ENCODE measurements around the gene HCN3. TPM values are rescaled to one million over a fixed set of nuclear protein-coding genes. Genes with fewer than 3 reads are reported as not detected.

HCN3 gene
- total and polyA plus RNA-seq, 2 of the 8 experiments (the other 6 are each of a cell fraction or from before 2014, with no cell fraction given), result 6.4 to 7.3 TPM

GRCh38 chr1:155268630-155269029, 8.6 kb upstream of the HCN3 start:
- no peak overlapping the region for H3K4ac ChIP-seq (replicated peaks; ENCODE audit: insufficient read length, low read depth, low read length)
- DNase-seq (ENCODE audit: low read depth in 1 of 2, low spot score in 2 of 2) (no peak), FAIRE-seq (no peak)
- 0 out of 2 replicates have a peak, but pooled peaks cover 7% of the 10 kb centered on the region for H3K23me2 ChIP-seq (ENCODE audit: low read depth, low read length)
- H2BK5ac ChIP-seq (ENCODE audit: low read depth, low read length), result no peak overlapping the region
- no peak overlapping the region for H3K9ac ChIP-seq (replicated peaks in 1 of 4; ENCODE audit: extremely low read depth in 1 of 4, low read depth in 3 of 4, low read length in 3 of 4)
- H4K8ac ChIP-seq (ENCODE audit: extremely low read depth, insufficient read depth, low read length), result no peak overlapping the region
- no peaks in the 10 kb centered on the region for H3K9me3 ChIP-seq (ENCODE audit: insufficient read depth in 2 of 2, low read depth in 1 of 2, low read length in 1 of 2)
- H3K79me1 ChIP-seq (ENCODE audit: low read depth, low read length), result no peaks in the 10 kb centered on the region; the same call in none of the 2 replicates
- no peak overlapping the region for H3K4me2 ChIP-seq (ENCODE audit: insufficient read depth in 1 of 2, low read depth in 2 of 2, low read length in 2 of 2)
- no peak overlapping the region for H2BK15ac ChIP-seq (ENCODE audit: low read length)
- WGBS, 2 experiments (ENCODE audit: extremely low coverage in 1 of 2, insufficient coverage in 1 of 2, insufficient read length in 1 of 2, insufficient replicate concordance in 2 of 2, low coverage in 1 of 2, low lambda C conversion rate in 2 of 2, missing lambda C conversion rate in 1 of 2), result 91% methylated on average over 15 of the region's 21 CpGs; no CpG with 5 or more reads in 1 of the 2 experiments
- H4K91ac ChIP-seq (replicated peaks; ENCODE audit: insufficient read length, low read length), result no peak overlapping the region
- peaks cover 7 to 12% of the 10 kb centered on the region in 2 experiments for H4K20me1 ChIP-seq (replicated peaks in 1 of 2; ENCODE audit: control insufficient read depth in 1 of 2, insufficient read depth in 2 of 2, low read length in 2 of 2)
- H2BK20ac ChIP-seq (ENCODE audit: low read length), result no peak overlapping the region
- peaks cover 10 to 25% of the 10 kb centered on the region in 2 experiments for H3K79me2 ChIP-seq (ENCODE audit: control insufficient read depth in 1 of 2, insufficient read depth in 2 of 2, low read length in 2 of 2)
- H3K14ac ChIP-seq (ENCODE audit: insufficient read length), result no peak overlapping the region
- no peaks in the 10 kb centered on the region for H3K27me3 ChIP-seq (replicated peaks in 1 of 4; ENCODE audit: control insufficient read depth in 3 of 4, extremely low read depth in 1 of 4, insufficient read depth in 3 of 4, low read length in 3 of 4)
- ChIA-PET CTCF (ENCODE audit: partially characterized antibody) (interaction anchor here (2.2 to 4.5 kb wide), 2 partner anchors 10 to 17 kb away, joined by 8 to 61 read pairs; no protein-coding TSS in a partner anchor), POLR2A (ENCODE audit: partially characterized antibody) (interaction anchor here (0.9 to 7.5 kb wide), 4 partner anchors 7 to 63 kb away, joined by 3 to 87 read pairs (median 7); partner anchors contain the start of genes ENTREP3 and SCAMP3)
- peaks cover 0 to 8% (median under 1%) of the 10 kb centered on the region in 4 experiments; a peak in 4 of 7 replicates for H3K4me1 ChIP-seq (replicated peaks in 1 of 4; ENCODE audit: control insufficient read depth in 3 of 4, insufficient read depth in 4 of 4, low read length in 3 of 4)
- no peak overlapping the region for H3K27ac ChIP-seq (ENCODE audit: low read depth, low read length)
- H3K23ac ChIP-seq (ENCODE audit: insufficient read length), result no peak overlapping the region
- no peak overlapping the region for H2AFZ ChIP-seq (ENCODE audit: low read length)
- H4K5ac ChIP-seq (ENCODE audit: insufficient read length, low read depth, low read length), result no peak overlapping the region
- H2BK12ac ChIP-seq (ENCODE audit: low read depth, low read length), result no peak overlapping the region
- H2AK5ac ChIP-seq (ENCODE audit: low read depth, low read length), result no peak overlapping the region
- H3K56ac ChIP-seq (replicated peaks; ENCODE audit: insufficient read length, low read depth, low read length), result no peak overlapping the region
- no peak overlapping the region for H2BK120ac ChIP-seq (replicated peaks; ENCODE audit: low read depth, low read length)
- H3K4me3 ChIP-seq (ENCODE audit: extremely low read depth in 1 of 4, insufficient read depth in 2 of 4, low read depth in 3 of 4, low read length in 4 of 4), result no peak overlapping the region
- H3K36me3 ChIP-seq (ENCODE audit: control insufficient read depth in 2 of 4, insufficient read depth in 4 of 4, low read length in 3 of 4), result peaks cover 47 to 78% (median 68%) of the 10 kb centered on the region in 4 experiments
- H3K18ac ChIP-seq (ENCODE audit: extremely low read depth, low read length), result no peak overlapping the region
- TF ChIP-seq BRCA1 (IDR thresholded peaks at IDR 0.05; ENCODE audit: low read depth, low read length) (no peak), MAFK (IDR thresholded peaks at IDR 0.05; ENCODE audit: low read depth, low read length) (no peak), GABPA (IDR thresholded peaks at IDR 0.05; ENCODE audit: borderline replicate concordance, insufficient read depth, low read length) (no peak), CHD1 (IDR thresholded peaks at IDR 0.05; ENCODE audit: low read depth, low read length) (no peak), SUZ12 (IDR thresholded peaks at IDR 0.05; ENCODE audit: low read length) (no peak), TAF1 (IDR thresholded peaks at IDR 0.05; ENCODE audit: low read depth, low read length) (no peak), EGR1 (IDR thresholded peaks at IDR 0.05; ENCODE audit: borderline replicate concordance, low read depth, low read length) (no peak), BCL11A (IDR thresholded peaks at IDR 0.05; ENCODE audit: low read depth in 2 of 2, low read length in 2 of 2) (no peak), BACH1 (IDR thresholded peaks at IDR 0.05; ENCODE audit: low read length) (no peak), SIRT6 (IDR thresholded peaks at IDR 0.05; ENCODE audit: low read length) (no peak), GTF2F1 (IDR thresholded peaks at IDR 0.05; ENCODE audit: borderline replicate concordance, low read depth, low read length) (no peak)
- TF ChIP-seq, protein P1, sequence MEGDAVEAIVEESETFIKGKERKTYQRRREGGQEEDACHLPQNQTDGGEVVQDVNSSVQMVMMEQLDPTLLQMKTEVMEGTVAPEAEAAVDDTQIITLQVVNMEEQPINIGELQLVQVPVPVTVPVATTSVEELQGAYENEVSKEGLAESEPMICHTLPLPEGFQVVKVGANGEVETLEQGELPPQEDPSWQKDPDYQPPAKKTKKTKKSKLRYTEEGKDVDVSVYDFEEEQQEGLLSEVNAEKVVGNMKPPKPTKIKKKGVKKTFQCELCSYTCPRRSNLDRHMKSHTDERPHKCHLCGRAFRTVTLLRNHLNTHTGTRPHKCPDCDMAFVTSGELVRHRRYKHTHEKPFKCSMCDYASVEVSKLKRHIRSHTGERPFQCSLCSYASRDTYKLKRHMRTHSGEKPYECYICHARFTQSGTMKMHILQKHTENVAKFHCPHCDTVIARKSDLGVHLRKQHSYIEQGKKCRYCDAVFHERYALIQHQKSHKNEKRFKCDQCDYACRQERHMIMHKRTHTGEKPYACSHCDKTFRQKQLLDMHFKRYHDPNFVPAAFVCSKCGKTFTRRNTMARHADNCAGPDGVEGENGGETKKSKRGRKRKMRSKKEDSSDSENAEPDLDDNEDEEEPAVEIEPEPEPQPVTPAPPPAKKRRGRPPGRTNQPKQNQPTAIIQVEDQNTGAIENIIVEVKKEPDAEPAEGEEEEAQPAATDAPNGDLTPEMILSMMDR (IDR thresholded peaks at IDR 0.05; ENCODE audit: control extremely low read depth in 1 of 3, insufficient read depth in 1 of 3, low read depth in 1 of 3, low read length in 3 of 3), result no peak

Measured in H1 (cell line).